MV-4-11 (cell line): ENCODE measurements around the gene HSPA13.
"Not testable (repeated sequence)": the region's sequence is repeated elsewhere in the genome, so short reads cannot be mapped to it uniquely, and the experiment has no call there.

Experiments used
- DNase-seq: peaks from one replicate; lab custom pipeline; 2025; lab: John Stamatoyannopoulos, UW

Gene HSPA13, protein sequence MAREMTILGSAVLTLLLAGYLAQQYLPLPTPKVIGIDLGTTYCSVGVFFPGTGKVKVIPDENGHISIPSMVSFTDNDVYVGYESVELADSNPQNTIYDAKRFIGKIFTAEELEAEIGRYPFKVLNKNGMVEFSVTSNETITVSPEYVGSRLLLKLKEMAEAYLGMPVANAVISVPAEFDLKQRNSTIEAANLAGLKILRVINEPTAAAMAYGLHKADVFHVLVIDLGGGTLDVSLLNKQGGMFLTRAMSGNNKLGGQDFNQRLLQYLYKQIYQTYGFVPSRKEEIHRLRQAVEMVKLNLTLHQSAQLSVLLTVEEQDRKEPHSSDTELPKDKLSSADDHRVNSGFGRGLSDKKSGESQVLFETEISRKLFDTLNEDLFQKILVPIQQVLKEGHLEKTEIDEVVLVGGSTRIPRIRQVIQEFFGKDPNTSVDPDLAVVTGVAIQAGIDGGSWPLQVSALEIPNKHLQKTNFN

DNA sequence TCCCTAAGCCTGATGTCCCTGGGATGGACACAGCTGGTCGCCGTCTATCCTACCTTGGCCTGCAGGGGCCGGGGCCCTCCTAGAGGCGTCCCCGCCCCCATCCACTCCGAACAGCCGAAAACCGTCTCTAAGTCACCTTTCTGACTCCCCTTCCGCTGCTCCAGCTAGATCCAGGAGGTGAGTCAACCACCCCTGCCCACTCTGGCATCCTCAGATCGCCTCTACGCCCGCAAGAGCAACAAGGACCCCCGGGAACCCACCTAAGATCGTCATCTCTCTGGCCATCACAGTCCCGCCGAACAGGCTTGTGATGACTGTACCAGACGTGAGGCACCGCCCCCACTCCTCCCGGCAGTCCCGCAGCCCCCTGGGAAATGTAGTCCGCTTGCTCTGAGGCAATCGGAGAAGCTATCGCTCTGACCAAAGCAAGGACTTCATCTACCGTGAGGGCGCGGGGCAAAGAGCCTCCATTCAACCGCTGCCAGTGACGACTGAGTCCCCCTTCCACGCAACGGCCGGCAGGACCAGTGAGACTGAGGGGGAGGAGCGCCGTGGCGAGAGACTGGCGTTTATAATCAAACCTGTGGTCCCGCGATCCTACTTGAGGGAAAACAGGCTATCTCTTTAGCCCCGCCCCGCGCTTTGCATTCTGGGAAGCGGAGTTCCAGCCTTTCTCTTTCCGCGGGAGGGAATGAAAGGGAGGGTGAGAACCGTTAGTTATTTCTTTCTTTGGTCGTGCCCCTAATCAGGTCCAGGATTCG lies at the start of gene HSPA13:
HSPA13 (minus strand) TSS at position 312 of the 761 bp plus-strand sequence; CDS start at position 285, 27 bp downstream.
- DNase-seq = peak; percentile 100

DNA sequence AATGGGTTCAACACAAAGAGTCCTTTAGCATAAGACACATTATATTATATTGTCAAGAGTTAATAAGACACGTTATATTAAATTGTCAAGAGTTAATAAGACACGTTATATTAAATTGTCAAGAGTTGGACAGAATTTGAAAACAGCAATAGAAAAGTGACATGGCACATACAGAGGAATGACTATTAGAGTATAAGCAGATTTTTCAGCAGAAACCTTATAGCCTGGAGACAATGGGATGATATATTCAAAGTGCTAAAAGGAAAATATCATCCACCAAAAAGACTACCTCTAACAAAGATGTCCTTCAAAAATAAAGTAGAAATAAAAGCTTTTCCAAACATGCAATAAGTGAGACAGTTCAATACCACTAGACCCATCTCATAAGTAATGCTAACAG lies 36.0 kb upstream of the HSPA13 start:
- no peak for DNase-seq

DNA sequence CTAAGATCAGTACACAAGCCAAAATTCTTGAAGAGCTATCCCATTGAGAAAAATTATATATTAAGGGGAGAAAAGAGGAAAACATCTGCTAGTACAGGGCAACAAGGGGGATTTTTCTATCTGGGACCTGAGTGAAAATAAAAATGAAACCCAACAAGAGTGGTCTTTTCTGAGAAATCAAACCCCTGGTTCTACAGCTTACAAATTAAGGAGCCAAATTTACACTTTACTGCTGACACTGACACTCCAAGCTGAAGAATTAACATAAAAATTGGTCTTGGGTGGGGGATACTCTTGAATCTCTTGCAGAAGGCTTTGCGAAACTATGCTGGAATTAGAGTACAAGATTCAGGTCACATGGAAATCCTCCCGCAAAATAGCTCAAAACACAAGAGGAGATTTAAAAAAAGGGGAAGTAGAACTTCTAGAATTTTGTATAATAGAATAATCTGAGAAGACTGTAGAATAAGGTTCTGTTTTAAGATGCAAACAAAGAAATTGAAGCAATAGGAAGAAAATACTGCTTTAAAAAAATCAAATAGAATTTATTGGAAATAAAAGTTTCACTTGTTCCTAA lies 32.1 kb upstream of the HSPA13 start:
- peak; percentile 89 for DNase-seq

DNA sequence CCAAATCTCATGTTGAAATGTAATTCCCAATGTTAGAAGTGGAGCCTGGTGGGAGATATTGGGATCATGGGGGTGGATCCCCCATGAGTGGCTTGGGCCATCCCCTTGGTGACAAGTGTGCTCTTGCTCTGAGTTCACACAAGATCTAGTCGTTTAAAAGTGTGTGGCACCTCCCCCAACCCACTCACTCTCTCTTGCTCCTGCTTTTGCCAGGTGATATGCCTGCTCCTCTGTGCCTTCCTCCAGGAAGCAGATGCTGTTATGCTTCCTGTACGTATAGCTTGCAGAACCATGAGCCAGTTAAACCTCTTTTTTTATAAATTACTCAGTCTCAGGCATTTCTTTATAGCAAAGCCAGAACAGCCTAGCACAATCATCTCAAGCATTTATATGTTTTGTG lies 23.0 kb upstream of the HSPA13 start:
- no peak for DNase-seq

DNA sequence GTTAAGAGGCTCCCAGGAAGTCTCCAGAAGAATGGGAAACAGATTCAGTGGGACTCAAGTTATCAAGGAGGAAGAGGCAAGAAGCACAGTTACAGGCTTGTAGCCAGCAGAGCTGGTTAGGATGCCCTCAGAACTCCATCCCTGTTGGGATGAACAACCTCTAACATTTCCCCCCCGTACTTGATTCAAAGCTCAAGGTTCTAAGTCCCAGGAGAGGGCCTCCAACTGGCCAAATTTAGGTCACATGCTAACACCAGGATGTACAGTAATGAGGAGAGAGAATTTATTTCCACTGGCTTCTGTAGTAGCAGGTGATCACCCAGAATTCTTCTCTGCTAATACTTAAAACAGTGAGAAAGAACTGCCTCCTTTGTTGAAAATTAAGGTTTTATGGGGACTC lies 22.3 kb upstream of the HSPA13 start:
- DNase-seq = no peak

DNA sequence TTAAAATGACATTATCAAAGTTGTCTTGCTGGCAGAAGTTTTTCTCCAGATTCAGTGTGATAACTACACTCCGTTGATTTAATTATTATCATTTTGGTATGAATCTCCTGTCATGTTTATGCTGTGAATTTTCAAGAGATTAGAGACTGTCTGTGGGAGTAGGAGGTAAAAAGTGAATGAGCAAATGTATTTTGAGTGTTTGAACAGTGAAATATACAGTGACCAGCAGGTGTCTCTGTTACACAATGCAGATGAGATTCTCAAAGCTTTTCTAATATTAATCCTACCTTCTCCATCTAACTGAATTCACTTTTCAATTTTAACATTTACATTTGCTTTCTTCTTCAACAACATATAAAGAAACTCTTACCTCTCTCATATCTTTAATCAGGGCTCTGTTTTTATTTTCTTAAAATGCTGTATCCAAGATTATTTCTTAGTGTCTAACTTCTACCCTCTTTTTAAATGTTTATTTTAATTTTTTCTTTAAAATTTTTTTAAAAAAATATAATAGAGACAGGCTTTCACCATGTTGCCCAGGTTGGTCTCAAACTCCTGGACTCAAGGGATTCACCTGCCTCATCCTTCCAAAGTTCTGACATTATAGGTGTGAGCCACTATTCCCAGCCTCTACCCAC lies 20.9 kb upstream of the HSPA13 start:
- peak; percentile 30 for DNase-seq

DNA sequence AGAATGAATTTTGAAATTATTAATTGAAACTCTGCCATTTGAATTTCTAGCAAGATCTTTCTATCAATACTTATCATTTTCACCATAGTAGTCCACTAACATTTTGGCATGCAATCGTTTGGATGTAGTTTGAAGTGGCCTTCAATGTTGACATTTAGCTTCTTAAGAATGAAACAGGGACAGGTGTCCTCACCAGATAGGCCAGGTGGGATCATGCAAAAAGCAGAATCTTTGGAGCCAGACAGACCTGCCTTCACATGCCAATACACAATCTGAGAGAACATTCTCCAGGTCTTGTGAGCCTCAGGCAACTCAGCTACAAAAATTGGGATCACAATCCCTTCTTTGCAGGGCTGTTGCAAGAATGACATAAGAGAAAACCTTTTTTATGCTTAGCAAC lies 18.3 kb upstream of the HSPA13 start:
- no peak for DNase-seq

DNA sequence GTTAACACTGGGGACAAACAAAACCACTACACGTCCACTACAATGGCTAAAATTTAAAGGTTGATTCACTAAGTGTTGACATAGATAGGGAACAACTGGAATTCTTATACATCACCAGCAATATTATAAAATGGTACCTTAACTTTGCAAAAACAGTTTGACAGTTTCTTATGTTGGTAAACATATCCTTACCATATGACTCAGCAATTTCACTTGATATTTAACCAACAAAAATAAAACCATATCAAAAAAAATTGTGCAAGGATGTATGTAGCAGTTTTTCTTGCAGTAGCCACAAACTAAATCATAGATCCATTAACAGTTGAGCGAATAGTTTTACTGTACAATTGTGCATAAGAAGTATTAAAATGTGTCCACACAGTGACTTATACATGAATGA lies 5.3 kb upstream of the HSPA13 start:
- no peak for DNase-seq

DNA sequence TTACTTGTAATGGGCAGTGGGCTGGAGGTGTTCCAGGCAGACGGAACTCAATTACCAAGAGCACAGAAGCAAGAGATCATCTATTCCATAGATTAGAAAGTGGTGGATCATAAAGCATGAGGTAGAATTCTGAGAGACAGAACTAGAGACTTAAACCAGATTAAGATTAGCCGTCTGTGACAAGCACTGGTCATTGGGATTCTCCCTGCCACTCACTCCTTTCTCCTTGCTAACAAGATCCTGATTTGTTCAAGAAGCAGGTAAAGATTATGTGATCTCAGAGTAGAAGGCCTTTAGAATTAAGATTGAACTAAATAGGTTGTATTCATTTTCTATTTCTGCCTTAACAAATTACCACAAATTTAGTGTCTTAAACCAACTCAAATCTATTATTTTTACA lies 1.5 kb upstream of the HSPA13 start:
- DNase-seq = no peak

DNA sequence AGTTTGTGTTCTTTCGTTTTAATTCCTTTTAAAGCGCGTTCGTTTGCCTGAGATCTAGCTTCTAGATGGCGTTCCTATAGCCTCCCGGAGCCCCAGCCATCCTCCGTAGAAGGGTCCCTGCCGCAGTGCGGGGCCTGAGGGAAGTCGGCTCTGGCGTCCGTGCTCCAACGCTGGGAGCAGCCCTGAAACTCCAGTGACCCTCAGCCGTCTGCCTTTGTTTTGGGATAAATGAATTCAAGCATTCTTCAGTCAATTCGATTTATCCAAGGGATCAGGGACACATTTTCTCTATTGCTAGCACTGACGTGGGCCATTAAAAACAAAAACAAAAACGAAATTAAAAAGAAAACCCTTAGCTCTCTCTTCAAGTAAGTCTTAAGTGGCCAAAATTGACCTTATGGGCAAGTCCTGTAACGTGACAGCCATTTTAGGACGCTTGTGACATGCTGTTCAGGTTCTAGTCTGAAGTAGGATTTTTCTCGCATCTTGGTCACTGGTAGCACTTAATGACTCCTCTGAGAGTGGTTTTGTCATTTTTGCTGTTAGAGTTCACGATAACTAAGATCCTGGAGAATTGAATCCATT lies 742 bp upstream of the HSPA13 start:
- peak; percentile 44 for DNase-seq

DNA sequence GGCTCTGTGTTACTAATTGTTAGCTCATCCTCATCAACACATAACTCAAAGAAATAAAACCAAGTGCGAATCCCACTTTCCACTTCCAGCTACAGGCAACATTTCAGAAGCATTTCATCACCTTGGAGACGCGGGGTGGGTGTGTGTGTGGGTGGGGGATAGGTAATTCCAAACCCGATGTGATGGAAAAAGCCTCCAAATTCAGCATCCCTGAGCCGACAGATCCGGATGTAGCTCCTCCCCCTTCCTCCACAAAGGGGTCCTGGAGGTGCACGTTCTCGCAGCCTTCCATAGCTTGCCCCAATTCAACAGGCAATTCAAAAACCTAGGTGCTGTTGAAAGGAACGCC lies 486 bp downstream of the HSPA13 start:
- no peak for DNase-seq

DNA sequence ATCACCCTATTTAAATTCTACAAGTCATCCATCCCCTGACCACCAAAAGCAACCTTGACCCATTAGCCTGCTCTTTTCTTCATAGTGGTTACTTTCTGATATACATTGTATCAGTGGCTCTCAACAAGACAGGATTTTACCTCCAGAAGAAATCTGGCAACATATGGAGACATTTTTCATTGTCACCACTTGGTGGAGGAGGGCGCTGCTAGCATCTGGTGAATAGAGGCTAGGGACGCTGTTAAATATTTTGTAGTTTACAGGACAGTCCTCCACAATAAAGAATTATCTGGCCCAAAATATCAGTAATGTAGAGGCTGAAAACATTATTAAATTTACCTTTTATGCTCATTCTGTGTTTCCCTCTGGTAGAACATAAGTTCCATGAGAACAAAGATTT lies 6.1 kb downstream of the HSPA13 start:
- peak; percentile 6 for DNase-seq

DNA sequence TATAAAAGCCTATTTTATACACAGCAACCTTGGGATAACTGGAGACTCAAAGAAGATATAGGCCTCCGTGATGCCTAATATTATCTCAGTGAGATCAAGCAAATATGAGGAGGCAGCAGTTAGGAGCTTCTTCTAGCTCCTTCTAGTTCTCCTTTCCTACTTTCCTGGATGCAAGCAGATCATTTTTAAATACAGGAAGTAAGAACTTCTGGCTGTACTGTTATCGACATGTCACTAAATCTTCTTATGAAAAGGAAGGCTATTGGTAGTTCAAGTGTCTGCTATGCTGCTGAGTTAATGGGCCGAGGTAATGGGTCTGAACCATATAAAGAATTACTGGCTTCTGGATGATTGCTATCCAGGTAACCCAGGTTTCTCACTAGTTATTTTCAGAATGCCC lies 15.9 kb downstream of the HSPA13 start:
- DNase-seq = peak; percentile 69

DNA sequence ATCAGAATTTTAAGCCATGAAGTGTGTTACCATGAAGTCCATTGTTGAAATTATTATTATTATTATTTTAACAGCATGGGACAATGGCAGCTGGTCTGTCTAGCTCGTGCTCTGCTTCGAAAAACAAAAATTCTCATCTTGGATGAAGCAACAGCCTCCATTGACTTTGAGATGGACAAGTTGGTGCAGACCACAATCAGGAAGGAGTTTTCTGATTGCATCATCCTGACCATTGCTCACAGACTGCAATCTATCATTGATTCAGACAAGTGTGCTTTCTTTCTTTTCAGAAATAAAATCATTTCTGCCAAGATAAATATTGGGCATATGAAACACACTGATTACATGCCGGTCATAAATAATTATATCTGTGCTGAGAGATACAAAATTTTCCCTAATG lies 21.0 kb downstream of the HSPA13 start:
- peak; percentile 91 for DNase-seq

DNA sequence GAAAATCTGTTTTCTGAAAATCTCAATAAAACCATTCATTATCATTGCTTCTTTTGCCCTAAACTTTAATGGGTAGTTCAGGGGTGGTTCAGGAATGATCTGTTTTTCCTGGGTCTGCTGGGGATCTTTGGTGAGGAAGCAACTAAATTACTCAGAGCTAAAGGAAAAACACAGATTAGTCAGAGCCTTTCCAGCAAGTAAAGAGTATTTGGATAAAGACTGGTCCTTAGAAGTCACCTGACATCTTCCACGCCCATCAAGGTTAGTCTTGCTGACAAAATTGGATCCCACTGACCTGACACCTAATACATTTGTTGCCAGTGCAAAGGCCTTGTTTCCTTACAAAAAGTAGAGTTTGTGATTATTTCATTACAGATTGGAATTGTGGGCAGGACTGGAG lies 24.2 kb downstream of the HSPA13 start:
- no peak for DNase-seq

DNA sequence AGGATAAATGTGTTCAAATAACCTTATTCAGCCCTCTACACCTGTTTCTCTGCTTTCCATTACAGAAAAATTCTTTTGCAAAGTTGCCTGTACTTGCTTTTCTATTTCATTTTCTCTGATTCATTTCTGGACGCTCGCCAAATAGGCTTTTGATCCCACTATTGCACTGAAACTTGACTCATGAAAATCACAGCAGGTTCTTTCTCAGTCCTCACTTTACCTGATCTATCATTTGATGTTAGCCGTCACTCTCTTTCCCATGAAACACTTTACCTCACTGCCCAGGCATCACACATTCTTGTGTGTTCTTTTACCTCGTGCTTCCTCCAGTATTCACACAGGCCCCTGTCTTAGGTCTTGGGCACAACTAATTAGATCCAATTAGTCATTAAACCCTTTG lies 26.2 kb downstream of the HSPA13 start:
- no peak for DNase-seq

DNA sequence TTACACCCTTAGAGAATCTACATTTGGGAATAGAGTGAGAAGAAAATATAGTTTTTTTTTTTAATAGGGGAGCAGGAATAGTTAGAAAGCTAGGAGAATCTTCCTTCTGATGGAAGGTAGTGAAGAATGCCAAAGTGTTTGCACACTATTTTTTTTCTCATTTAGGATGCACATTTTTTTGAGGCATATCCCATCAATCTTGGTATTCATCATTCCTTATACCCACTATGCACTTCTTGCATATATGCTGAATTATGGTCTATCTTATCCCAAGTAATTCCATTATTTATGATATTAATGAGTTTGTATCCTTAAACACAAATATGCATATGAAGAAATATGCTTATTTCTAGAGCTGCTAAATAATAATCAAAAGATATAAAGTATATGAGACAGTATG lies 28.4 kb downstream of the HSPA13 start:
- DNase-seq = no peak

DNA sequence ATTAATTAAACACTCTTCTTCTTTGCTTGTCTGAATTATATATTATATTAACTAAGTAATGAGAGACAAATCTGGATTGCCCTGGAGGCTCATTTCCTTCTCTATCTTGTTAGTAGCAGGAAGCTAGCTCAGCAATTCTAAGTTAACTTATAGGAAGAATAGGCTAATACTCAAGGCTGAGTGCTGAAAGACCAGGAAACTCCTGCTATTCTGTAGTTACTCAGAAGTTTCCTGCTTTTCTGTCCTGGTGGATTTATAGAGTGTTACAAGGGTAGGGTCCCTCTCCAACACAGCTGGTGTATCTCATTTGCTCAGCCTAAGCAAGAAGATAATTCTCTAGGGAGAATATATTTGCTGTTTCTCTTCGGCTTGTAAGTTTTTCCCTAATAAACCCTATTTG lies 29.2 kb downstream of the HSPA13 start:
- no peak for DNase-seq

DNA sequence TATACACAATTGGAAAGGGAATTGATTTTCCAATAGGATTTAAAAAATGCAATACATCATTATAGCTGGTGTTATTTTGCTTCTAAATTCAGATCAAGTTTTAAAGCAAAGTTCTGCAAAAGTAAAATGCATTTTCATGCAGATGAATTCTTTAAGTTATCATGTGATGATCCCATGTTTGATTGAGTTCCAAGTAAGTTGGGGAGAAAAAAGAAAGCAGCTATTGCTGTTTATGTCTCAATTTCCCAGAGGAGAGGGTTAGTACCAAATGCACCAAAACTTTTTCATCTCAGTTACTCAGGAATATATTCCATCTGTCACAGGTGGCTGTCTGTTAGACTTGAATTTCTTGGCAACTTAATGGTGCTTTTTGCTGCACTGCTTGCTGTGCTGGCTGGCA lies 29.7 kb downstream of the HSPA13 start:
- no peak for DNase-seq

DNA sequence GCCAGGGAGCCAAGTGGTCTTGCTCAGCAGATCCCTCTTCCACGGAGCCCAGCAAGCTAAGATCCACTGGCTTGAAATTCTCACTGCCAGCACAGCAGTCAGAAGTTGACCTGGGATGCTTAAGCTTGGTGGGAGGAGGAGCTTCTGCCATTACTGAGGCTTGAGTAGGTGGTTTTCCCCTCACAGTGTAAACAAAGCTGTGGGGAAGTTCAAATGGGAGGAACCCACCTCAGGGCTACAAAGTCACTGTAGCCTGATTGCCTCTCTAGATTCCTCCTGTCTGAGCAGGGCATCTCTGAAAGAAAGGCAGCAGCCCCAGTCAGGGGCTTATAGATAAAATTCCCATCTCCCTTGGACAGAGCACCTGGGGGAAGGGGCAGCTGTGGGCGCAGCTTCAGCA lies 55.6 kb downstream of the HSPA13 start:
- not testable (repeated sequence) for DNase-seq

DNA sequence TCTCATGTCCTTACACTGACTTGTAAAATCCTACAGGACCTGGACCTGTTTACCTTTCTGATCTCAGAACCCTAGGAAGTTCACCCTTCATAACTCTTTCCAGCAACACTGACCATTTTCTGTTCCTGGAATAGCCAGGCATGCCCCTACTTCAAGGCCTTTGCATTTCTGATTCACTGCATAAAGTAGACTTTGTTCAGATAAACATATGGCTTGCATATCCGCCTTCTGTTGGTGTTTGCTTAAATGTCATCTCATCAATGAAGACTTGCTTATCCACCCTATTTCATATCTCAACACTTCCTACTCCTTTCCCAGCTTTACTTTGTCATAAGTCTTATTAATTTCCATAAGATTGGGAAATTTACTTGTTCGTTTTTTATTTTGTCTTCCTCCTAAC lies 57.4 kb downstream of the HSPA13 start:
- DNase-seq = no peak
